Airway epithelial cell (primary cell): ENCODE measurements around the gene VPS45. TPM values are rescaled to one million over a fixed set of nuclear protein-coding genes. Genes with fewer than 3 reads are reported as not detected.

Experiments
- total RNA-seq: library from RNA; depleted of rRNA; stranded (reverse); fragments of >200 nt; gene quantifications from 2 replicates; pipeline ENCODE4 v1.2.3, GENCODE V29; 2015

Gene VPS45
- 18.4 and 23.1 TPM in 2 replicates for total RNA-seq

GRCh38 chr1:150067184-150068108 is at the start of gene VPS45:
TSS of gene VPS45 (plus strand) at chr1:150067776. CDS start at chr1:150067858, 82 bp downstream.

GRCh38 chr1:150149271-150150132 is 81.9 kb downstream of the VPS45 start, which contains the start of gene PLEKHO1:
TSS of gene PLEKHO1 (plus strand) at chr1:150149916. CDS start at chr1:150150258, 342 bp downstream.

Other genes starting within 250 kb of the VPS45 start
- 24.9 and 29.4 TPM in 2 replicates for gene BOLA1, start 168.2 kb upstream of the VPS45 start, total RNA-seq
- gene SV2A, start 149.9 kb upstream of the VPS45 start, total RNA-seq, result 3.4 and 4.5 TPM in 2 replicates
- 10.6 and 15.6 TPM in 2 replicates for gene SF3B4, start 140.0 kb upstream of the VPS45 start, total RNA-seq
- gene MTMR11, start 130.9 kb upstream of the VPS45 start, total RNA-seq, result 9.3 and 10.2 TPM in 2 replicates
- 6.5 and 9.5 TPM in 2 replicates for gene OTUD7B, start 57.0 kb upstream of the VPS45 start, total RNA-seq
- 7.2 and 8.0 TPM in 2 replicates for gene PLEKHO1, start 82.1 kb downstream of the VPS45 start, total RNA-seq
- gene ANP32E, start 168.3 kb downstream of the VPS45 start, total RNA-seq, result 28.2 and 28.7 TPM in 2 replicates
- 0.14 TPM in 1 of 2 replicates, not detected in the other for gene CA14, start 190.0 kb downstream of the VPS45 start, total RNA-seq
- gene APH1A, start 201.2 kb downstream of the VPS45 start, total RNA-seq, result 117 and 122 TPM in 2 replicates
- 0.78 and 3.4 TPM in 2 replicates for gene C1orf54, start 205.0 kb downstream of the VPS45 start, total RNA-seq
- gene CIART, start 214.8 kb downstream of the VPS45 start, total RNA-seq, result 4.1 and 6.1 TPM in 2 replicates
- 55.6 and 57.3 TPM in 2 replicates for gene MRPS21, start 226.1 kb downstream of the VPS45 start, total RNA-seq